Stimulated activated CD8-positive, alpha-beta memory T cell treated with anti-CD3 and anti-CD28 coated beads, Interleukin-12 subunit alpha, Interleukin-12 subunit beta, amount 100 ng/mL, for 4 hours (primary cell): Measurements from ENCODE around the gene CHML.

Experiments
- DNase-seq: peaks from one replicate; pipeline ENCODE4 v3.0.0-alpha.2; 2020; ENCODE audit warnings: low read depth

The CHML gene

GRCh38 chr1:241617426-241617825 lies 22.7 kb downstream of the CHML start:
- no peak for DNase-seq

GRCh38 chr1:241615043-241615974 lies 24.9 kb downstream of the CHML start:
- no peak for DNase-seq

- DNase-seq: no peak
Observed at GRCh38 chr1:241614572-241614971, 25.6 kb downstream of the CHML start.

- DNase-seq: no peak
Observed at GRCh38 chr1:241614144-241614543, 26.0 kb downstream of the CHML start.

- DNase-seq: no peak
Observed at GRCh38 chr1:241612533-241613477, 27.4 kb downstream of the CHML start.

- no peak for DNase-seq
Observed at GRCh38 chr1:241611736-241612135, 28.4 kb downstream of the CHML start.

GRCh38 chr1:241611063-241611462 lies 29.1 kb downstream of the CHML start:
- DNase-seq: no peak

GRCh38 chr1:241610056-241610815 lies 29.9 kb downstream of the CHML start:
- DNase-seq: no peak

- no peak for DNase-seq
Observed at GRCh38 chr1:241608379-241609033, 31.7 kb downstream of the CHML start.

- DNase-seq: no peak
Observed at GRCh38 chr1:241607497-241607896, 32.7 kb downstream of the CHML start.

GRCh38 chr1:241606544-241606943 lies 33.6 kb downstream of the CHML start:
- no peak for DNase-seq

- DNase-seq: no peak
Observed at GRCh38 chr1:241605146-241605805, 34.9 kb downstream of the CHML start.

GRCh38 chr1:241603731-241604245 lies 36.4 kb downstream of the CHML start:
- no peak for DNase-seq

- no peak for DNase-seq
Observed at GRCh38 chr1:241600496-241600901, 39.7 kb downstream of the CHML start.

GRCh38 chr1:241598249-241598648 lies 41.9 kb downstream of the CHML start:
- no peak for DNase-seq

- DNase-seq: no peak
Observed at GRCh38 chr1:241596633-241597032, 43.5 kb downstream of the CHML start.

GRCh38 chr1:241593186-241593585 lies 47.0 kb downstream of the CHML start:
- no peak for DNase-seq

GRCh38 chr1:241592273-241592958 lies 47.8 kb downstream of the CHML start:
- no peak for DNase-seq

GRCh38 chr1:241591736-241592135 lies 48.4 kb downstream of the CHML start:
- DNase-seq: no peak

- no peak for DNase-seq
Observed at GRCh38 chr1:241591317-241591716, 48.9 kb downstream of the CHML start.
